HFFc6 (cell line): ENCODE results near the gene FAIM2. TPM values are rescaled to one million over a fixed set of nuclear protein-coding genes. Genes with fewer than 3 reads are reported as not detected.

Experiments
- DNase-seq: peaks from one replicate; pipeline ENCODE4 v3.0.0-alpha.2; 2018
- H3K27ac Mint-ChIP-seq: 2 replicates; pipeline ENCODE4 v1.8.0; 2020; ENCODE audit warnings: mild to moderate bottlenecking, mixed read lengths
- H3K27me3 Mint-ChIP-seq: 2 replicates; pipeline ENCODE4 v1.8.0; 2021; ENCODE audit warnings: mild to moderate bottlenecking, moderate library complexity, mixed read lengths; ENCODE audit not compliant: insufficient read depth
- H3K36me3 Mint-ChIP-seq: 2 replicates; pipeline ENCODE4 v1.8.0; 2021; ENCODE audit warnings: low read depth, mixed read lengths
- H3K4me1 Mint-ChIP-seq: 2 replicates; pipeline ENCODE4 v1.8.0; 2020; ENCODE audit warnings: low read depth, mixed read lengths
- H3K4me3 Mint-ChIP-seq: 2 replicates; pipeline ENCODE4 v1.8.0; 2020; ENCODE audit warnings: mild to moderate bottlenecking, moderate library complexity, mixed read lengths
- H3K9me3 Mint-ChIP-seq: 2 replicates; pipeline ENCODE4 v1.8.0; 2020; ENCODE audit warnings: mild to moderate bottlenecking, mixed read lengths
- CTCF ChIP-seq: fragments of 200-600 bp; sonication (generic); IDR thresholded peaks from 2 replicates; pipeline ENCODE4 v1.5.0; 2021; ENCODE audit warnings: antibody characterized with exemption, mild to moderate bottlenecking
- total RNA-seq, 6 experiments: library from RNA; stranded (reverse); fragmentation: NEBNext Ultra II Directional; extraction: Animal tissue kit (Norgen Biotek cat#: 25700); gene quantifications; 2 replicates in 1 of 6; 3 replicates in 5 of 6; pipeline ENCODE4 v1.2.3, GENCODE V29; 2021

Gene FAIM2
- total RNA-seq, 6 experiments from 2014 or later: 0.24 to 1.1 (median 1.1) TPM

- no peak for TF ChIP-seq CTCF
- Mint-ChIP-seq H3K4me3 (no peak overlapping the region), H3K36me3 (no peaks in the 10 kb centered on the region), H3K27ac (no peak overlapping the region), H3K27me3 (peaks cover 7% of the 10 kb centered on the region), H3K4me1 (peaks cover 12% of the 10 kb centered on the region), H3K9me3 (no peaks in the 10 kb centered on the region)
- no peak for DNase-seq
These were observed 39.4 kb upstream of the FAIM2 start for GRCh38 chr12:49942921-49943624.

GRCh38 chr12:49942512-49942893, 38.8 kb upstream of the FAIM2 start:
- H3K9me3 Mint-ChIP-seq: no peaks in the 10 kb centered on the region

GRCh38 chr12:49941556-49942511, 38.1 kb upstream of the FAIM2 start:
- Mint-ChIP-seq H3K4me3 (no peak overlapping the region), H3K36me3 (no peaks in the 10 kb centered on the region), H3K27ac (no peak overlapping the region), H3K27me3 (peaks cover 1% of the 10 kb centered on the region), H3K9me3 (no peaks in the 10 kb centered on the region), H3K4me1 (peaks cover 12% of the 10 kb centered on the region)
- no peak for TF ChIP-seq CTCF
- no peak for DNase-seq

More at GRCh38 chr12:49942512-49942893, 38.8 kb upstream of the FAIM2 start:
- no peak for DNase-seq
- Mint-ChIP-seq H3K36me3 (no peaks in the 10 kb centered on the region), H3K4me3 (no peak overlapping the region), H3K27me3 (peaks cover 4% of the 10 kb centered on the region), H3K27ac (no peak overlapping the region), H3K4me1 (peaks cover 12% of the 10 kb centered on the region)
- no peak for TF ChIP-seq CTCF

- H3K9me3 Mint-ChIP-seq: no peaks in the 10 kb centered on the region
- peaks cover 4% of the 10 kb centered on the region for H3K27me3 Mint-ChIP-seq
- H3K4me1 Mint-ChIP-seq: no peaks in the 10 kb centered on the region
- no peak overlapping the region for H3K4me3 Mint-ChIP-seq
- no peak for DNase-seq
- H3K36me3 Mint-ChIP-seq: no peaks in the 10 kb centered on the region
- no peak for TF ChIP-seq CTCF
- no peak overlapping the region for H3K27ac Mint-ChIP-seq
These were observed 36.0 kb upstream of the FAIM2 start for GRCh38 chr12:49939707-49940106.

GRCh38 chr12:49939307-49939706, 35.6 kb upstream of the FAIM2 start:
- Mint-ChIP-seq H3K36me3 (no peaks in the 10 kb centered on the region), H3K4me1 (no peaks in the 10 kb centered on the region), H3K27ac (no peak overlapping the region), H3K27me3 (peaks cover 4% of the 10 kb centered on the region), H3K4me3 (no peak overlapping the region), H3K9me3 (no peaks in the 10 kb centered on the region)
- TF ChIP-seq CTCF: no peak
- no peak for DNase-seq
